HFFc6 (cell line): ENCODE results near the gene LAMC2. TPM values are rescaled to one million over a fixed set of nuclear protein-coding genes. Genes with fewer than 3 reads are reported as not detected.
"Not testable (repeated sequence)": the region's sequence is repeated elsewhere in the genome, so short reads cannot be mapped to it uniquely, and the experiment has no call there.

ENCODE experiments used
- DNase-seq: peaks from one replicate; pipeline ENCODE4 v3.0.0-alpha.2; 2018
- H3K27ac Mint-ChIP-seq: 2 replicates; pipeline ENCODE4 v1.8.0; 2020; ENCODE audit warnings: mild to moderate bottlenecking, mixed read lengths
- H3K27me3 Mint-ChIP-seq: 2 replicates; pipeline ENCODE4 v1.8.0; 2021; ENCODE audit warnings: mild to moderate bottlenecking, moderate library complexity, mixed read lengths; ENCODE audit not compliant: insufficient read depth
- H3K36me3 Mint-ChIP-seq: 2 replicates; pipeline ENCODE4 v1.8.0; 2021; ENCODE audit warnings: low read depth, mixed read lengths
- H3K4me1 Mint-ChIP-seq: 2 replicates; pipeline ENCODE4 v1.8.0; 2020; ENCODE audit warnings: low read depth, mixed read lengths
- H3K4me3 Mint-ChIP-seq: 2 replicates; pipeline ENCODE4 v1.8.0; 2020; ENCODE audit warnings: mild to moderate bottlenecking, moderate library complexity, mixed read lengths
- H3K9me3 Mint-ChIP-seq: 2 replicates; pipeline ENCODE4 v1.8.0; 2020; ENCODE audit warnings: mild to moderate bottlenecking, mixed read lengths
- total RNA-seq, 6 experiments: library from RNA; stranded (reverse); fragmentation: NEBNext Ultra II Directional; extraction: Animal tissue kit (Norgen Biotek cat#: 25700); gene quantifications; 2 replicates in 1 of 6; 3 replicates in 5 of 6; pipeline ENCODE4 v1.2.3, GENCODE V29; 2021
- TF ChIP-seq, protein P1 (sequence below): fragments of 200-600 bp; sonication (generic); IDR thresholded peaks from 2 replicates; pipeline ENCODE4 v1.5.0; 2021; ENCODE audit warnings: antibody characterized with exemption, mild to moderate bottlenecking

The LAMC2 gene
- total RNA-seq, 6 experiments from 2014 or later, result 1.5 to 2.3 (median 1.7) TPM

DNA sequence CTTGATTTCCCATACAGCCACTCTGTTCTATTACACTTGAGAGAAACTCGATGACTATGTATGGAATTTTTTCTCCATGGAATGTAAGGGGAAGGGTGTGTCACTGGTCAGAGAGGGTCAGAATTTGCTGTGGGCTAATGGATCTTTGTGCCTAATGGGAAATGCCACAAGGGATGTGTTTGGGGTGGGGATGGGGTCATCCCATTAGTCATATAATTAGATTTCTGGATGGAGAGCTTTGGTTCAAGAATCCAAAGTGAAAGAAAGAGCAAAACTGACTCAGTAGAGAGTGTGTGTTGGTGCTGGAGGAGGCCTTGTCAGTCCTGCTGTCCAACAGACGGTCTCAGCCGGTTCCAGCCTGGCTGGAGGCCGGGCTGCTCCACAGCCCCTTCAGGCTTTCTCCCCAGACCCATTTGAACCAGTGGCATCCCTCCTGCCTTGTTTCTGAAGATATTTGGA lies 86.4 kb downstream of the LAMC2 start:
- Mint-ChIP-seq H3K36me3 (peaks cover 5% of the 10 kb centered on the region), H3K27me3 (peaks cover 1% of the 10 kb centered on the region), H3K4me3 (peak overlapping the region; percentile 72), H3K4me1 (peaks cover 95% of the 10 kb centered on the region), H3K9me3 (no peaks in the 10 kb centered on the region), H3K27ac (peak overlapping the region; percentile 99)
- peak; percentile 98 for DNase-seq
- TF ChIP-seq, protein P1, sequence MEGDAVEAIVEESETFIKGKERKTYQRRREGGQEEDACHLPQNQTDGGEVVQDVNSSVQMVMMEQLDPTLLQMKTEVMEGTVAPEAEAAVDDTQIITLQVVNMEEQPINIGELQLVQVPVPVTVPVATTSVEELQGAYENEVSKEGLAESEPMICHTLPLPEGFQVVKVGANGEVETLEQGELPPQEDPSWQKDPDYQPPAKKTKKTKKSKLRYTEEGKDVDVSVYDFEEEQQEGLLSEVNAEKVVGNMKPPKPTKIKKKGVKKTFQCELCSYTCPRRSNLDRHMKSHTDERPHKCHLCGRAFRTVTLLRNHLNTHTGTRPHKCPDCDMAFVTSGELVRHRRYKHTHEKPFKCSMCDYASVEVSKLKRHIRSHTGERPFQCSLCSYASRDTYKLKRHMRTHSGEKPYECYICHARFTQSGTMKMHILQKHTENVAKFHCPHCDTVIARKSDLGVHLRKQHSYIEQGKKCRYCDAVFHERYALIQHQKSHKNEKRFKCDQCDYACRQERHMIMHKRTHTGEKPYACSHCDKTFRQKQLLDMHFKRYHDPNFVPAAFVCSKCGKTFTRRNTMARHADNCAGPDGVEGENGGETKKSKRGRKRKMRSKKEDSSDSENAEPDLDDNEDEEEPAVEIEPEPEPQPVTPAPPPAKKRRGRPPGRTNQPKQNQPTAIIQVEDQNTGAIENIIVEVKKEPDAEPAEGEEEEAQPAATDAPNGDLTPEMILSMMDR, result no peak

DNA sequence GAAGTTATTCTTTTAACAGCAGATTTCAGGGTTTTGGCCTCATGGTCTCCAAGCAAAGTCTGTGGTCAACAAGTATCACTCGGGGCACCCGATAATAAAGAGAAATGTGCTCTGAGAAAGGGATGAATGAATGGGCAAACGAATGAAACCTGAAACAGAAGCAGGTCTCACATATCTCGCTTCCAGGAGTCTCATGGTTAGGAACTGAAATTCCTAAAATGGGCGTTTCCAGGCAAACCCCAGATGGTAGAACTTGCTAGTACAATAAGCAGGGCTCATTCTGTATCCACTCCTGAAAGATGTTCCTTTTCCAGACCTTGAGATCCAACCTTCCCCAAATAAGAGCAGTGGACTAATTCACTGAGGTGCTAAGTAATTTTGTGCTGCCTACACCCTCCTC lies 87.2 kb downstream of the LAMC2 start:
- Mint-ChIP-seq H3K4me3 (peak overlapping the region; percentile 72; the same call in 1 of the 2 replicates), H3K9me3 (no peaks in the 10 kb centered on the region), H3K27me3 (peaks cover 1% of the 10 kb centered on the region), H3K4me1 (peaks cover 95% of the 10 kb centered on the region), H3K36me3 (peaks cover 4% of the 10 kb centered on the region), H3K27ac (peak overlapping the region; percentile 99)
- TF ChIP-seq, protein P1, result no peak
- DNase-seq, result no peak

DNA sequence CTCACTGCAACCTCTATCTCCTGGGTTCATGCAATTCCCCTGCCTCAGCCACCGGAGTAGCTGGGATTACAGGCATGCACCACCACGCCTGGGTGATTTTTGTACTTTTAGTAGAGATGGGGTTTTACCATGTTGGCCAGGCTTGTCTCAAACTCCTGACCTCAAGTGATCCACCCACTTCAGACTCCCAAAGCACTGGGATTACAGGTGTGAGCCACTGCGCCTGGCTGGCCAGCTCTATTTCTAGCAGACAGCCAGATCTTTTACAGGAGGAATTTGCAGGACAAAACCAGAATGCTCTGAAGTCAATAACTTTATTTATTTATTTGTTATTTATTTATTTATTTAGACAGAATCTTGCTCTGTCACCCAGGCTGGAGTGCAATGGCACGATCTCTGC lies 87.9 kb downstream of the LAMC2 start:
- DNase-seq, H3K9me3 Mint-ChIP-seq, H3K4me3 Mint-ChIP-seq, H3K36me3 Mint-ChIP-seq, H3K27me3 Mint-ChIP-seq: not testable (repeated sequence)
- peaks cover 95% of the 10 kb centered on the region for H3K4me1 Mint-ChIP-seq
- H3K27ac Mint-ChIP-seq, result peak overlapping the region; percentile 99

DNA sequence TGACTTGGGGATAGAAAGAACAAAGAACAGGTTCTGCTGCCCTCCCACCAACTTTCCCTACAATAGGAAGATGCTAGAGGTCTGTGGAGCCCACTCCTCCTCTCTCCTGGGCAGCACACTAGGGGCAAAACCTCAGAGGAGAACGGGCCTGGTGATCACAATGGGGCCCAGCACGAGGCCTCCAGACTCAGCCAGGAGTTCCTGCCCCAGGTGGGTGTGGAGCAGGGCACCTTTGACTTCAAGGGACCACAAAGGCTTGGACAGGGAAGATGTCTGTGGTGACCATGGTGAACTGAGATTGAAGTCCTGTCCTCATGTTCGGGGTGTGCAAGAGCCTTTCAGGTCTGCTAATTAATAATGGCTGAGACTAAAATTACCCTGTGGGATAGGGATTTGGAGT lies 88.8 kb downstream of the LAMC2 start:
- no peaks in the 10 kb centered on the region for H3K9me3 Mint-ChIP-seq
- H3K4me1 Mint-ChIP-seq, result peaks cover 95% of the 10 kb centered on the region
- TF ChIP-seq, protein P1, result no peak
- no peak for DNase-seq
- H3K27ac Mint-ChIP-seq, result peak overlapping the region; percentile 71
- no peaks in the 10 kb centered on the region for H3K36me3 Mint-ChIP-seq
- H3K27me3 Mint-ChIP-seq, result peaks cover 1% of the 10 kb centered on the region
- no peak overlapping the region for H3K4me3 Mint-ChIP-seq

DNA sequence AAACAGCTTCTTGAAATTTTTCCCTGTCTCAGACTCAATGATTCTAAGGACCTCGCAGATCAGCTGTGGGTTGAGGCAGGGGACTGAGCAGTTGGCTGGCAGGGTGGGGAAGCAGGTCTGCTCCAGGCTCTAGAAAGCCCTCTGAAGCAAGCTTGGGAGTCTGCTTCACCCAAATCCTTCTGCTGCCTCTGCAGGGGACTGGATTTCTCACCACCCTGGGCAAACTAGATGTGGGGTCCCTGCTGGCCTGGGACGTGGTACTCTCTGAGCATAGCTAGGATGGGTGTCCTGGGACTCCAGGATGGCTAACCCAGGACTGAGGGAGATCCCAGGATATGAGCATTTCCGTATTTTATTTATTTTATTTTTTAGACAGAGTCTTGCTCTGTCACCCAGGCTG lies 89.3 kb downstream of the LAMC2 start:
- TF ChIP-seq, protein P1, result no peak
- peaks cover 1% of the 10 kb centered on the region for H3K27me3 Mint-ChIP-seq
- no peaks in the 10 kb centered on the region for H3K9me3 Mint-ChIP-seq
- H3K4me1 Mint-ChIP-seq, result peaks cover 95% of the 10 kb centered on the region
- no peak for DNase-seq
- no peaks in the 10 kb centered on the region for H3K36me3 Mint-ChIP-seq
- H3K4me3 Mint-ChIP-seq, result no peak overlapping the region
- peak overlapping the region; percentile 71 for H3K27ac Mint-ChIP-seq

DNA sequence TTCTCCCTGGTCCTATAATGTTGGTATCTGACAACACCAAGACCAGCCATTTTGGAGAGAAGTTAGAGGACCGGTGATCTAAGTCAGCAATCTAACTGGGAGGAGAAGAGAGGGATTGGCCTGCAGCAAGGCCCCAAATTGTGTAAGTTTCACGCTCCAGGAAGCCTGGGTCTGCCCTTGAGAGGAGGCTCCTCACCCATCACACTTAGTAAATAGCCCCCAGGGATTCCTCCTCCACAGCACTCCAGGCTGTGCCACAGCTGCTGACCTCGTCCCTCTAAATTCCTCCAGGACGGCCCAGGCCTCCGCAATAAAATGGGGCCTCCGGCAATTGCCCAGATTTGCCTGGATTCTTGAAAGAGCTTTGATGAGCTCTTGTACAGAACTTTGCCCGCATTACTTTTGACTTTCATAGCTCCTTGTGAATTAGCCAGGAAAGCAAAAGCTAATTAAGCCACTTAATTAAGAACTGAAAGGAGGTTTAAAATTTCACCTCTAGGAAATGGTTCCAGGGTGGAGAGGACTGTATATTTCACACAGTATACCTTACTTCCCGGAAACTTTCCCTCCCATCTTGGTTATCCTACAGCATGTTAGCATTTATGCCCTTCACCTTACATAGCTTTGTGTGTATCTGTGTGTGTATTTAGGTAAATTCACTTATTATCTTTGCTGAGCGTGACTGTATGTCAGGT lies 90.5 kb downstream of the LAMC2 start:
- Mint-ChIP-seq H3K4me3 (peak overlapping the region; percentile 17; the same call in 1 of the 2 replicates), H3K9me3 (no peaks in the 10 kb centered on the region), H3K27ac (peak overlapping the region; percentile 82), H3K27me3 (peaks cover 4% of the 10 kb centered on the region), H3K4me1 (peaks cover 95% of the 10 kb centered on the region), H3K36me3 (no peaks in the 10 kb centered on the region)
- DNase-seq, result peak; percentile 49
- TF ChIP-seq, protein P1, result no peak
